ENCODE data around the gene ADA.
"Not testable (repeated sequence)": the region's sequence is repeated elsewhere in the genome, so short reads cannot be mapped to it uniquely, and the experiment has no call there.

ADA gene

DNA sequence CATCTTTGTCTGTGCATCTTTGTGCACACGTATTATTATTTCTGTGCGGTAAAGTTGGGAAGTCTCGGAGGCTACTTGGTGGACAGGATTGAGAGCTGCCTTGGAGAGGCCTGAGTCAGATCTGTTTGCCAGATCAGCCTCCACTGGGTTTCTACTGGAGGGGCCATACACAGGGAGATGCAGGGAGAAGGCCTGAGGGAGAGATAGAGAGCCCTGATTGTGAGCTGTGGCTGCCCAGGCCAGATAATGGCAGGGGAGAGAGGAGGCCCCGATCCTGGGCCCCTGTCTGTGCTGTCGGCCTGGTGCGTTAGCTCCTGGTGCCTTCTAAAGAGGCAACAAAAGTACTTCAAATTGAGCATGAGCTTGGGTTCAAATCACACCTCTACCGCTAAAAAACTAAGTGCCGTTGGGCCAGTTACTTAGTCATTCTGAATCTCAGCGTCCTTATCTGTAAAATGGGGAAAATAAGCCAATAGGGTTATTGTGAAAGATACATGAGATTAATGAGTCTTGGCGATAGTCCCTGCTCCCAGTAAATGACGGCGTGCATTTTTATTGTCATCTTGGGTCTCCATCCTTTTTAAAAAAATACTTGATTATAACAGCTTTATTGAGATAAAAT, 27.6 kb upstream of the ADA start:
- no peak for DNase-seq

DNA sequence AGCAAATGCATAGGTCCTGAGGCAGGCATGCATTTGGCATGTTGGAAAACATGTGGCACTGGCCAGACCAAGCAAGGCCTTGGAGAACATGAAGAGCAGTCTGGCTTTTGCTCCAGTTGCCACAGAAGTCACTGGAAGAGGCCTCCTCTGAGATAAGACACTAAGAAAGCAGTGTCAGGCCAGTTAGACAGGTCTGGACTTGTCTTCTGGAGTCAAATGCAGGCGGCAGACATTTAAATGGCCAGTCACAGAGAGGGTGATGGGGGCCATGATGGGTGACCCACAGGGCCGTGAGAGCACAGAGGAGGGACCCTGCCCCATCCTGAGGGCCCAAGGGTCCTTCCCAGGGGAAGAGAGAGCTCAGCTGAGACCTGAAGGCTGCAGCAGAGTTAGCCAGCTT, 26.7 kb upstream of the ADA start:
- no peak for DNase-seq

DNA sequence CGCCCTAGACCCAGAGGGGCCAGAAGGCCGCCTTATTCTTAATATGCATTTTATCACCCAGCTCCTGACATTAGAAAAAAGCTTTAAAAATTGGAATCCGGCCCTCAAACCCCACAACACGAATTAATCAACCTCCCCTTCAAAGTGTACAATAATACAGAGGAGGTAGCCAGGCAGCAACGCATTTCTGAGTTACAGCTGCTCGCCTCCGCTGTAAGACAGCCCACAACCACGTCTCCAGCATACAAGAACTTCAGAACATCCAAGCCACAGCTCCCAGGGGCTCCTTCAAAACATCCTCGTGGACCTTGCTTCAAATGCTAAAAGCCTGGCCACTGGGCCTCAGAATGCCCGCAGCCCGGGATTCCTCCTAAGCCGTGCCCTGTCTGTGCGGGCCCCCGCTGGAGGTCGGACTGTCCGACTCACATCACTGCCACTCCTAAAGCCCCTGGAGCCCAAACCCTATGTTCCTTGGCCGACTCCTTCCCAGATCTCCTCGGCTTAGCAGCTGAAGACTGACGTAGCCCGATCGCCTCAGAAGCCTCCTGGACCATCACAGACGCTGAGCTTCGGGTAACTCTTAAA, 20.9 kb upstream of the ADA start:
- not testable (repeated sequence) for DNase-seq

DNA sequence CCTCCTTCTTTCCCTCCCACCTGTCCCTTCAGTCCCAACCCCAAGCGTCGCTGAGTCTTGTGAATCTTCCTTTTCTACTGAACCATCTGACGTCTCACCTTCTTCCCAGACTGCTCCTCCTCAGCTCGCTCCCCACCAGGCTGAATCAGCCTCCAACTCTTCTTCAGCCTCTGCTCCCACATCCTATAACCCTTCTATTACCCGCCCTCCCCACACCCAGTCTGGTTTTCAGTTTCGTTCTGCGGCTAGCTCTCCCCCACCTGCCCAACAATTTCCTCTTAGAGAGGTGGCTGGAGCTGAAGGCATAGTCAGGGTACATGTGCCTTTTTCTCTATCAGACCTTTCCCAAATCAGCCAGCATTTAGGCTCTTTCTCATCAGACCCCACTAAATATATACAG, 20.0 kb upstream of the ADA start:
- not testable (repeated sequence) for DNase-seq

DNA sequence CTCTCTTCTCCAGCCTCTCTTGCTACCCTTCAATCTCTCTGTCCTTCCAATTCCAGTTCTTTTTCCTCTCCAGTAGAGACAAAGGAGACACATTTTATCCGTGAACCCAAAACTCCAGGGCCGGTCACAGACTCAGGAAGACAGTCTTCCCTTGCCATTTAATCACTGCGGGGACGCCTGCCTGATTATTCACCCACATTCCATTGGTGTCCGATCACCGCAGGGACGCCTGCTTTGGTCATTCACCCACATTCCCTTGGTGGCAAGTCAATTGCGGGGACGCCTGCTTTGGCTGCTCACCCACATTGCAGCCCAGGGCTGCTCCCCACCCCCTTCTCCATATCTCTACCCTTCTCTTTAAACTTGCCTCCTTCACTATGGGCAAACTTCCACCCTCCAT, 19.4 kb upstream of the ADA start:
- DNase-seq, result not testable (repeated sequence)

DNA sequence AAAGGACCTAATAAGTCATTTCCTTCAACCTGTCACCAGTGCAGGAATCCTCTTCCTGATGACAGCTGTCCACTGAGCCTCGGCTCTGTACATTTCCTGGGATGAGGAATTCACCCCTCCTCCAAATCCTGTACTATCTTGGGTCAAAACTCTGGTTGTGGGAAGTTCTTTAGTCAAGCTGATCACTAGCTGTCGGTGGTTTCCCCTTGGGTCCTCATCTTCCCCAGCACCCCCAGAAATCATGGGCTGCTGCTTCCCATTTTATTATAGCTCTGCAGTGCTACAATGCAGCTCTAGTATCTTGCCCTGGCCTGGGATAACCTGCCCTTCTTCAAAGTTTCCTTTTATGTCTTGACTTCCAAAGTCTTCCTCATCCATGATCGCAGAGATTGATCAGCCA, 14.6 kb upstream of the ADA start:
- DNase-seq, result no peak

DNA sequence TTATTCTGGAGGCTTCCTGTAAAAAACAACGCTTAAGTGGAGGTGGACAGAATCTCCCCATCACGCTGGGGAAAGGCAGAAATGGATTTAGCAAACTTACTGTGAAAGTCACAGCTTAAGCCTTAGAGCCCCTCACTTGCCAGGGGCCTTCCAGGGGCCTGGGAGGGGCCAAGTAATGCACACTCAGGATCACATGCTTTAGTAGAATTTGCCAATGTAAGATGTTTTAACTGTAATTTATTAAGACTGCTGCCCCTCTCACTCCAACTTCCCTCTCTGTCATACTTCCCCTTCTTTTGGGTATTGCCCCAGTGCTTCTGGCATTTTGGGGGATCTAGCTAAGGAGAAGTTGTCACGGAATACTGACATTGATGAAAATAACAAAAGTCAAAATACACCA, 12.6 kb upstream of the ADA start:
- no peak for DNase-seq

DNA sequence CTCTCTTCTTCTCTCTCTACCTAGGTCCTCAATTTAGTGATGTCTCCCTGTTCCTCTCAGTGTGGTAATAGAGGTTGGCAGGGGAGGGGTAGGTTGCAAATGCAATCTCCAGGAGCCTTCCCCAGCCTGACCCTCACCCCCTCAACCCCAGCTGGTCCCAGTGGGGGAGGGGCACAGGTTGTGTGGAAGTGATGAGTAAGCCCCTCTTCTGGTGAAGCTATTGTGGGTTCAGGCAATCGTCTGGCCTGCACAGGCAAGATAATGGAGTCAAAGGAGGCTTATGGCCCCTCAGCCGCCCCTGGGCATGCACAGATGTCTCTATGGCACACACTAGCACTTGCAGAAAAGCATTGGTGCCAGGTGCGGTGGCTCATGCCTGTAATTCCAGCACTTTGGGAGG, 10.8 kb upstream of the ADA start:
- DNase-seq, result no peak

DNA sequence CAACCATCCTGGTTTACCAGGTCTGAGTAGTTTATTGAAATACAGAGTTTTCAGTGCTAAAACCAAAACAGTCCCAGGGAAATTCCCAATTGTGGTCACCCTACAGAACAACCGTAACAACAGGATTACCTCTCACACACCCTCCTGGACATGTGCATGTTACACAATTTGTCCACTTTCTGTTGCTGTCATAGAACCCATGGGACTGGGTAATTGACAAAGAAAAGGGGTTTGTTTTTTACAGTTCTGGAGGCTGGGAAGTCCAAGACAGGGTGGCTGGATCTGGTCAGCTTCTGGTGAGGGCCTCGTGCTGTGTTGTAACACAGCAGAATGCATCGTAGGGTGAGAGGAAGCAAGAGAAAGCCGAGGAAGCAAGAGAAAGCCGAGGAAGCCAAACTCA, 9.1 kb upstream of the ADA start:
- DNase-seq, result no peak

DNA sequence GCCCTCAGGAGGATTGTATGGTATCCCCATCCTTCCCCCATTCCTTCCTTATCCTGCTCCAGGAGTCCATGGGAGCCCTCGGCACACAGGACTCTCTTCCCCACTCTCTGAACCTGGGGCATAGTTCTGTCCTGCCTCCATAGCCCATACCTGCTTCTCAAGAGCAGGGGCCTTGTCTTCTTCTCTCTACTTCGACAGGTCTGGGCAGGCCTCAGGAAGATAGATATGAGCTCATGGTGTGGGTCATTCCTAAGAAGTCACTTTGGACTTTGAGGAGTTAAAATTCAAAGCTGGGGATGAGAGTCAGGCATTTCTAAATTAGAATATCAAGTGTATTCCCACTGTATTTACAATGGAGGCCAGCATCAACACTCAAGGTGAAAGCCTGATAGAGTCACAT, 8.4 kb upstream of the ADA start:
- no peak for DNase-seq

DNA sequence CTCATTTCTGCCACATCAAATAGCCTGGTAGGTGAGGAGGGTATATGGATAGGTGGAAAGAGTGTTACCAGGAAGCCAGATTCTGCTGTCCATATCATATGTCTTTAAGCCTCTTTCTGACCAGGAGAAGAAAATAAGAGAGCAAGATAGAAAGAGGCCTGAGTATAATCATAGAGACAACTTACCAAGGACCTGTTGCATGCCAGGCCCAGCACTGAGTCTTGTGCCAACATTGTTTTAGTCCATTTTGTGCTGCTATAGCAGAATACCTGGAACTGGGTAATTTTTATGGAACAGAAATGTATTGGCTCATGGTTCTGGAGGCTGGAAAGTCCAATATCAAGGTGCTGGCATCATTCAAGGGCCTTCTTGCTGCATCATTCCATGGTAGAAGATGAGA, 7.3 kb upstream of the ADA start:
- DNase-seq, result no peak

DNA sequence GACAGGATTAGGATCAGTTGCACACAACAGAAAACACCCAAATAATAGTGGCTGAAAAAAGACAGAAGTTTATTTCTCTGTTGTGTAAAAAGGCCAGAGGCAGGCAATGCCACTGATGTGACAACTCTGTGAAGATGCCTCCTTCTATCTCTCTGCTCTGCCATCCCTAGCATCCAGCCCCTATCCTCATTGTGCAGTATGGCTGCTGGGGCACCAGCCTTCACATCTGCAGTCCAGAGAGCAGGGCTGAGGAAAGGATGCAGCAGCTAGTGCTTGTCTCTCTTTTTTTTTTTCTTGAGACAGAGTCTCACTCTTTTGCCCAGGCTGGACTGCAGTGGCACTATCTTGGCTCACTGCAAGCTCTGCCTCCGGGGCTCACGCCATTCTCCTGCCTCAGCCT, 6.4 kb upstream of the ADA start:
- no peak for DNase-seq

DNA sequence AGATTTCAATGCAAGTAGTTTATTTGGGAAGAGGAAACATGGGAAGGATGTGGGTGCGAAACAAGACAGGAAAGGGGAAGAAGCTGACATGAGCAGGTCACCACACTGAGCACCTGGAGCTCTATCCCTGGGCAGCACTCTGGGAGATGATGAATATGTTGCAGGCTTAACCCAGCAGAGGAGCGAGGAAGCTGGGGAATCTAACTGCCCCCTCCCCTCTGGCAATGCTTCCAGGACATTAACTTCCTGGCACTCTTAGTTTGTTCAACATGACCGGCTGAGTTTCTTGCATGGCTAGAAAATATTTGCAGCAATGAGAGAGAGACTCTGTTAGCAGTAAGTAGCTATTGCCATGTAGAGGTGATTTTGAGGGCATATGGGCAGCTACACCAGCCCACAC, 4.9 kb upstream of the ADA start:
- DNase-seq, result no peak

DNA sequence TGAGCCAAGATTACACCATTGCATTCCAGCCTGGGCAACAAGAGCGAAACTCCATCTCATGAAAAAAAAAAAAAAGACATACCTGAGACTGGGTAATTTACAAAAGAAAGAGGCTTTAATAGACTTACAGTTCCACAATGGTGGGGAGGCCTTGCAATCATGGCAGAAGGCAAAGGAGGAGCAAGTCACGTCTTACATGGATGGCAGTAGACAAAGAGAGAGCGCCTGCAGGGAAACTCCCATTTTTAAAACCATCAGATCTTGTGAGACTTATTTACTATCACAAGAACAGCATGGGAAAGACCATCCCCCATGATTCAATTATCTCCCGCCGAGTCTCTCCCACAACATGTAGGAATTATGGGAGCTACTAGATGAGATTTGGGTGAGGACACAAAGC, 2.7 kb upstream of the ADA start:
- DNase-seq, result not testable (repeated sequence)

DNA sequence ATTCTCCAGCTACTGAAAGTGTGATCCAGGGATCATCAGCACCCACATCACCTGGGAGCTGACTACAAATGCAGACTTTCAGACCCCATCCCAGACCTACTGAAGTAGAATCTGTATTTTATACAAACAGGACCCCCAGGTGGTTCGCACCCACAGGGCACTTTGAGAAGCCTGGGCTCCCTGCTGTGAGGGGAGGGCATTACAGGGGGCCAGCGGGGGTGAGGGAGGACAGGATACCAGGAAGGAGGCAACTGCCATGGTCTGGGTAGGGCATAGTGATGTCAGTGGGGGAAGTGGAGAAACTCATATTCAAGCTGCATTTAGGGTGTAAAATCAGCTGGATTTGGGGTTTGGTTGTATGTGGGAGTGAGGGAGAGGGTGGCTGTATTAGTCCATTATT, 2.0 kb upstream of the ADA start:
- DNase-seq, result no peak

DNA sequence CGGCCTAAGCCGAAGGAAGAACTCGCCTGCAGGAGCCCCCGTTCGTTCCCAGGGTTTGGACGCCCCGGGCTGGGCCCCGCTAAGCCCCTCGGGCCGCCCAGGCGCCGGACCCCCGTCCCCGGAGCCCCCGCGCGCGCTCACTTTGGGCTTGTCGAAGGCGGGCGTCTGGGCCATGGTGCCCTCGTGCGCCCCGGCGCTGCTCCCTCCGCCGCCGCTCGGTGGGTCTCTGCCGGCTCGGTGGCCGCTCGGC, 140 bp downstream of the ADA start:
- peak in 1 of 14 donors; percentile 47 for DNase-seq

DNA sequence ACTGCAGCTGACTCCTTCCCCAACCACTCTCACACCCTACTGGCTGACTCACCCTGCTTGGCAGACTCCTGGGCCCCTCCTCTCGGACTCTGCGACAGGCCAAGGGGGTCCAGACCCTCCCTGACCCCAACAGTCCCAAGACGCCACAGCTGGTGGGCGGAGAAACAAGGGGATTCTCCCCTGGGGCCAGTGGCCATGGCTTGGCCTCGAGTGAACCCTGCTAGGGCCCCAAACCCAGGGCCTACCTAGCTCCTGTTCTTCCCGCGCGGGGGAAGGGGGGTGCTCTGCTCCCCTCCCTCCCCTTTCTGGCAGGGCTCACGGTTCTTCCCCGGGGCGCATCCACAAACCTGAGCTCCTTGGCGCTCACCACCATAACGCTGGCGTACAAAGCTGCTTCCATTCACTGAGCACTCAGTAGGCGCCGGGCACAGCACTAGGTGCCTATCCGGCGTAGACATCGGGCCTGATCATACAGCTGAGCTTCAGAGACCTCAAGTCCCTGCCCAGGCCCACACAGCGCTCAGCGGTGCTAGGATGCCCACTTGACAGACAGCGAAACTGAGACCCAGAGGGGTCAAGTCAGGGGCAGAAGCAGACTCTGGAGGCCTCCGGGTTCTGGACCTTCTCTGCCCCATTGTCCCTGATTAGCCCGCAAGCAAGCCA, 597 bp downstream of the ADA start:
- DNase-seq, result no peak

DNA sequence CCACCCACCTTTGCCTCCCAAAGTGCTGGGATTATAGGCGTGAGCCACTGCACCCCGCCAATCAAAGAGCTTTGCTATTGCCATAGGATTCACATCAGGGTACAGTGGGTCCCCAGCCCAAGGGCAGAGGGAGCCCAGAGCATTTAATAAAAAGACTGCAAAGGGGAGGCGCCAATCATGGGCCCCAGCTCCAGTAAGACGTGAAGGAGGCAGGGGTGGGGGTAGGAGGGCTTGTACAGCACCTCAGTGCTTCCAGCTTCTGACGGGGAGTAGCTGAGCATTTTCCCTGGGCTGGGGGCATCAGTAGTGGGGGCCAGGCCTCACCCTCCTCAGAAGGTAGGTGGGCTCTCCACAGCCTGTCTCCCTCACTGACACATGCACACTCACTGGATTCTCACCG, 1.5 kb downstream of the ADA start:
- no peak for DNase-seq

DNA sequence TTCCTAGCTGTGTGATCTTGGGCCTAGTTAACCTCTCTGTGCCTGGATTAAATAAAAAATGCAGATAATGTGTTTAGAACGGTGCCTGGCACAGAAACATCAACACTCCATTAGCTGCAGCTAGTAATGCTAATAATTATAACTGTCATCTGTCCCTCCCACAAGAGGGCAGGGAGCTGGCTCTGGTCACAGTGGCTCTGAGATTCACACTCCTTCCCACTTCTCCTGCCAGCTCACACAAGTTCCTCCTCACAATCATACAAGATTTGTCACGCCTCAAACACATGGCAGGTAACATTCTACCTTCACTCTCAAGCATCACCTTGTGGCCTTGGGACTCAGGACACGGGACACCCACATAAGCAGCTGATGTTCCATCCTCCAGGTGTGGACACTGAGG, 2.4 kb downstream of the ADA start:
- no peak for DNase-seq

DNA sequence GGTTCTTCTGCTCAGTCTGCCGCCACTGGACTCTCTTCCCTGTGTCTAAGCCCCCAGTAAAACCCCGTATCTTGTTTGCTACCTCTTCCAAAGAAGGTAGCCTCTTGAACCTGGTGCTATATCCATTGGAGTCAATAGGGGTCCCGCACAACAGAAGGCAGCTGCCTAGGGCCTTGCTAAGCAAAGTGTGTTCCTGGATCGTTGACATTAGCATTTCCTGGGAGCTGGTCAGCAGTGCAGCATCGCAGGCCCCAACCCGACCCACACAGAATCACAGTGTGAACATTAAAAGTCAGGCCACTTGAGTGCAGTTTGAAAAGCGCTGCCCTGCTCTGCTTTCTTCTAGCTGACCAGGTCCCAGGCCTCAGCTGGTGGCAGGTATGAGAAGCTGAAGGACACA, 2.9 kb downstream of the ADA start:
- DNase-seq, result no peak

DNA sequence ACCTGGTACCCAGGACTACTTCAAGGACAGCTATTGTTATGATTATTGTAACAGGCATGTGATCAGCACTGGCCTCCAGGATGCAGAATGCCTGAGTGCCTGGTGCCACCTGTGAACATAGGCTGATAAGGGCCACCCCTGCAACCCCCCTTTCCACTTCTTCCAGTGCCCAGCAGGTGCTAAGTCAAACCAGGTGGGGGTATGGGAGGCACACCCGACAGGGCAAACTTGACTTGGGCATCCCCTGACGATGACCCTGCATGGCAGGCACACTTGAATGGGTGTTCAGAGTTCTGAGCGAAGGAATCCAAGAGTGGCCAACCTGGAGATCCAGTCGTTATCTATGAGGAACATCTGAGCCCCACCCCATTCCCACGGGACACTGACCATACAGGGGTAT, 3.4 kb downstream of the ADA start:
- no peak for DNase-seq

DNA sequence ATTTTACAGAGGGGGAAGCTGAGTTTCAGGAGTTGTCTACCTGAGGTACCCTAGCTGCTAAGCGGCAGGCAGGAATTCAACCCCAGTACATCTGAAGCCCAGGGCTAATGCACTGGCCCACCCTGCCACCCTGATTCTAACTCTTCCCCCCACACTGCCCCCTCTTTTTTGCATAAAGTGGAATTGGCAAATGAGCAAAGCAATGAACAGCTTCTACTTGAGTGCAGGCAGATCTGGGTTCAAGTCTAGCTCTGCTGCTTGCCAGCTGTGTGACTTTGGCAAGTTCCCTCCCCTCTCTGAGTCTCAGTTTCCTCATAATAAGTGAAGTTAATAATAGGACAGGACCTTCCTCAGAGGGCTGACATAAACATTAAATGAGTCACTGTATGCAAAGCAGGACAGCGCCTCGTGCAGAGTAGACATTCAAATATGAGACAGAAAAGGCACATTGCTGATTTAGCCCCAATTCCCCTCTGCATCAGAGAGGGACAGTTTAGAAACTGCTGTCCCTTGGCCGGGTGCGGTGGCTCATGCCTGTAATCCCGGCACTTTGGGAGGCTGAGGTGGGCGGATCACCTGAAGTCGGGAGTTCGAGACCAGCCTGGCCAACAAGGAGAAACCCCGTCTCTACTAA, 4.7 kb downstream of the ADA start:
- no peak for DNase-seq

DNA sequence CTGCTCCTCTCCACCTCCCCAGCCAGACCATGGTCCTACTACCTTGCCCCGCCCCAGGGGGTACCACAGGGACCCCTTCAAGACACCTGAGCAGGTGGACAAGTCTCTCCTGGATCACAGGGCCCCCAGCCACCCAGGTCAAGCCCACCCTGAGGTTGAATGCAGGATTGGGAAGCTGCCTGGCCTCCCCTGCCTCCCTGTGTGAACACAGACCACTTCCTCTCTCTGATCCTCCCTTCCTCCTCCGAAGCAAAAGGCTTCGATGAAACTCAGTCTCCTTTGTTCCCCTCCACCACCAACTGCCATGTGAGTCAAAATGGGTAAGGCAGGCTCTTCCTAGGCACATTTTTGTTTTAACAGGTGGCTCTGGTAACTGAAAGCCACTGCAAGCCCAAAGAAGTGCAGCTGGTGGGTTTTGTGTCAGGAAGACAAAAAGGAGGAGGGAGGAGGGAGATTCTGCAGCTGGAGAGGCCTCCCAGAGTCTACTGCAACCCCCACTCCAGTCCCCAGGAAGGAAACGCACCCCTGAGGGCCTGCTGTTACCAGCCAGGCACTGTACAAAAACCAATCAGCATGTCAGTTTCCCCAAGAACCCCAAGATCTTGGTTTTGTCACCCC, 5.4 kb downstream of the ADA start:
- no peak for DNase-seq

DNA sequence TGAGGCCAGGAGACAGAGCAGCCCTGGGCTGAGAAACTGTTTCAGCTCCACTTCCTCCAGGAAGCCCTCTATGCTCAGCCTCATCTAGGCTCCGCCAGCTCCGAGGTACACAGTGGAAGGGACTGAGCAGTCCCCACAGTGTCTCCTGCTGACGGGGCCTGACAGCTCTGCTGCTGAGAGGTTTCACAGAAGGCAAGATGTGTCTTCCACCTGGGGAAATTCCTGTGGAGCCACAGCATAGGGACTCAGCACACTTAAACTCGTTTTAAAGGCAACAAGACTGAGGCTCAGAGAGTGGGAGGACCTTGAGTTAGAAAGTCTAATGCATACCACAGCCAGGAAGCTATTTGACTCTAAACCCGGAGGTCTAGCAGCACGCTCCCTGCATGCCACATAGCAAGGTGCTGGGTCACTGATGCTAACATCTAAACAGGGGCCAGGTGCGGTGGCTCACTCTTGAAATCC, 6.8 kb downstream of the ADA start:
- no peak for DNase-seq
